ENCODE measurements around the gene CCT7.

Gene CCT7

GRCh38 chr2:73254343-73255006, 20.4 kb downstream of the CCT7 start:
- Histone ChIP-seq H3K27ac (ENCODE audit: low read depth, low read length) (no peak overlapping the region), H2AFZ (ENCODE audit: low read depth, low read length, severe bottlenecking) (no peak overlapping the region), H3F3A (ENCODE audit: insufficient read depth) (peaks cover 20% of the 10 kb centered on the region), H3K27me3 (ENCODE audit: low read length) (no peaks in the 10 kb centered on the region), H3K79me2 (ENCODE audit: insufficient read depth, low read length) (no peaks in the 10 kb centered on the region), H3K4me3 (ENCODE audit: insufficient read depth, low read length, poor library complexity, severe bottlenecking) (no peak overlapping the region), H3K36me3 (ENCODE audit: low read length) (peaks cover 4% of the 10 kb centered on the region; the same call in 1 of the 2 replicates), H4K20me1 (ENCODE audit: low read depth, low read length) (no peaks in the 10 kb centered on the region; the same call in 1 of the 2 replicates), H3K4me2 (ENCODE audit: low read depth, low read length, poor library complexity, severe bottlenecking) (no peak overlapping the region), H3K9me2 (replicated peaks; ENCODE audit: insufficient read depth, low read length) (no peaks in the 10 kb centered on the region), H3K9ac (ENCODE audit: low read length) (no peak overlapping the region), H3K9me3 (ENCODE audit: insufficient read depth, low read length) (no peaks in the 10 kb centered on the region)
- no peak for TF ChIP-seq EZH2phosphoT487 (conservative IDR thresholded peaks at IDR 0.05; ENCODE audit: low read length)
- TF ChIP-seq CTCF (IDR thresholded peaks at IDR 0.05; ENCODE audit: insufficient read depth, low read length, poor library complexity, severe bottlenecking): no peak

- H3K4me3 ChIP-seq (ENCODE audit: insufficient read depth, low read length, poor library complexity, severe bottlenecking): no peak overlapping the region
- TF ChIP-seq CTCF (IDR thresholded peaks at IDR 0.05; ENCODE audit: insufficient read depth, low read length, poor library complexity, severe bottlenecking) (no peak), EZH2phosphoT487 (conservative IDR thresholded peaks at IDR 0.05; ENCODE audit: low read length) (no peak)
- no peaks in the 10 kb centered on the region; the same call in 1 of the 2 replicates for H4K20me1 ChIP-seq (ENCODE audit: low read depth, low read length)
- no peak overlapping the region for H3K9ac ChIP-seq (ENCODE audit: low read length)
- no peak overlapping the region for H3K4me2 ChIP-seq (ENCODE audit: low read depth, low read length, poor library complexity, severe bottlenecking)
- peaks cover 20% of the 10 kb centered on the region for H3F3A ChIP-seq (ENCODE audit: insufficient read depth)
- H3K27me3 ChIP-seq (ENCODE audit: low read length): no peaks in the 10 kb centered on the region
- no peaks in the 10 kb centered on the region for H3K9me3 ChIP-seq (ENCODE audit: insufficient read depth, low read length)
- H3K27ac ChIP-seq (ENCODE audit: low read depth, low read length): no peak overlapping the region
- H3K9me2 ChIP-seq (replicated peaks; ENCODE audit: insufficient read depth, low read length): no peaks in the 10 kb centered on the region
- no peaks in the 10 kb centered on the region for H3K79me2 ChIP-seq (ENCODE audit: insufficient read depth, low read length)
- peaks cover under 1% of the 10 kb centered on the region; the same call in 1 of the 2 replicates for H3K36me3 ChIP-seq (ENCODE audit: low read length)
- H2AFZ ChIP-seq (ENCODE audit: low read depth, low read length, severe bottlenecking): no peak overlapping the region
These were observed 21.0 kb downstream of the CCT7 start for GRCh38 chr2:73255007-73255644.

GRCh38 chr2:73255907-73256617, 22.0 kb downstream of the CCT7 start:
- no peaks in the 10 kb centered on the region for H3K9me2 ChIP-seq (replicated peaks; ENCODE audit: insufficient read depth, low read length)
- no peak overlapping the region for H3K9ac ChIP-seq (ENCODE audit: low read length)
- no peaks in the 10 kb centered on the region; the same call in 1 of the 2 replicates for H3K36me3 ChIP-seq (ENCODE audit: low read length)
- no peaks in the 10 kb centered on the region for H3K27me3 ChIP-seq (ENCODE audit: low read length)
- no peaks in the 10 kb centered on the region for H3K9me3 ChIP-seq (ENCODE audit: insufficient read depth, low read length)
- H3F3A ChIP-seq (ENCODE audit: insufficient read depth): peaks cover 20% of the 10 kb centered on the region
- no peaks in the 10 kb centered on the region for H3K79me2 ChIP-seq (ENCODE audit: insufficient read depth, low read length)
- no peaks in the 10 kb centered on the region; the same call in 1 of the 2 replicates for H4K20me1 ChIP-seq (ENCODE audit: low read depth, low read length)
- no peak overlapping the region for H3K27ac ChIP-seq (ENCODE audit: low read depth, low read length)
- no peak for TF ChIP-seq EZH2phosphoT487 (conservative IDR thresholded peaks at IDR 0.05; ENCODE audit: low read length)
- no peak for TF ChIP-seq CTCF (IDR thresholded peaks at IDR 0.05; ENCODE audit: insufficient read depth, low read length, poor library complexity, severe bottlenecking)
- no peak overlapping the region for H3K4me3 ChIP-seq (ENCODE audit: insufficient read depth, low read length, poor library complexity, severe bottlenecking)
- no peak overlapping the region for H3K4me2 ChIP-seq (ENCODE audit: low read depth, low read length, poor library complexity, severe bottlenecking)
- H2AFZ ChIP-seq (ENCODE audit: low read depth, low read length, severe bottlenecking): no peak overlapping the region

Data from SU-DHL-6 (cell line).